RWPE2 (cell line): ENCODE measurements around the gene RIF1.

Experiments
- ATAC-seq: fragments of 200-7000 bp; cut with Tn5 transposase; 3 replicates; pipeline ENCODE4 v1.9.1; 2021; ENCODE audit warnings: low read depth
- DNase-seq: peaks from one replicate; pipeline ENCODE4 v3.0.0-alpha.2; 2020; ENCODE audit warnings: low spot score
- H3K27ac ChIP-seq: fragments of 450-650 bp; 2 replicates; pipeline ENCODE4 v1.5.1; 2017; ENCODE audit warnings: mild to moderate bottlenecking; ENCODE audit not compliant: poor library complexity, severe bottlenecking
- H3K27me3 ChIP-seq: fragments of 250-450 bp; sonication (Bioruptor Pico); 2 replicates; pipeline ENCODE4 v1.5.1; 2021; ENCODE audit warnings: mild to moderate bottlenecking, moderate library complexity; ENCODE audit not compliant: insufficient read depth, poor library complexity, severe bottlenecking
- H3K36me3 ChIP-seq: fragments of 250-450 bp; sonication (Bioruptor Pico); 2 replicates; pipeline ENCODE4 v1.5.1; 2020; ENCODE audit warnings: low read depth, mild to moderate bottlenecking, moderate library complexity
- H3K4me1 ChIP-seq: fragments of 250-450 bp; sonication (Bioruptor Pico); 2 replicates; pipeline ENCODE4 v1.5.1; 2021; ENCODE audit warnings: mild to moderate bottlenecking, moderate library complexity; ENCODE audit not compliant: insufficient read depth, poor library complexity, severe bottlenecking
- H3K4me3 ChIP-seq: fragments of 250-450 bp; sonication (Bioruptor Pico); 2 replicates; pipeline ENCODE4 v1.5.1; 2021; ENCODE audit warnings: mild to moderate bottlenecking, moderate library complexity; ENCODE audit not compliant: severe bottlenecking
- H3K9me3 ChIP-seq: fragments of 250-450 bp; sonication (Bioruptor Pico); 2 replicates; pipeline ENCODE4 v1.5.1; 2021; ENCODE audit warnings: mild to moderate bottlenecking, moderate library complexity; ENCODE audit not compliant: severe bottlenecking
- CTCF ChIP-seq: fragments of 450-650 bp; IDR thresholded peaks from one replicate; pipeline ENCODE4 v1.5.1; 2017; ENCODE audit warnings: mild to moderate bottlenecking, moderate library complexity; ENCODE audit not compliant: poor library complexity, severe bottlenecking

Gene RIF1

GRCh38 chr2:151470556-151470955 is 60.9 kb downstream of the RIF1 start:
- no peak for TF ChIP-seq CTCF
- ATAC-seq (no peak), DNase-seq (no peak)
- H3K4me1 ChIP-seq, result no peaks in the 10 kb centered on the region
- H3K4me3 ChIP-seq, result no peak overlapping the region
- peaks cover 100% of the 10 kb centered on the region for H3K36me3 ChIP-seq
- H3K27me3 ChIP-seq, result no peaks in the 10 kb centered on the region
- no peak overlapping the region for H3K27ac ChIP-seq
- H3K9me3 ChIP-seq, result no peaks in the 10 kb centered on the region

DNA sequence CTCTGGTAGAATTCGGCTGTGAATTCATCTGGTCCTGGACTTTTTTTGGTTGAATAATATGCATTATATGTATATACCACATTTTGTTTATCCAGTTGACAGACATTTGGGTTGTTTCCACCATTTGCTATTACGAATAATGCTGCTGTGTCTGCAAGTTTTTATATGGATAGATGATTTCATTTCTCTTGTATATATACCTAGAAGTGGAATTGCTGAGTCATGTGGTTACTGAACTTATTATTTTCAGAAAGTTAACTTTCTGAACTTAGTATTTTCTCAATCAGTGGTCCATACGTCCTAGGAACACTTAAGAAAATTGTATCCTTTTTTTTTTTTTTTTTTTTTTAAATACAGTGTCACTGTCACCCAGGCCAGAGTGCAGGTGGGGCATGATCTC is 63.3 kb downstream of the RIF1 start:
- Histone ChIP-seq H3K9me3 (no peaks in the 10 kb centered on the region), H3K27me3 (no peaks in the 10 kb centered on the region), H3K27ac (no peak overlapping the region), H3K4me1 (no peaks in the 10 kb centered on the region), H3K36me3 (peaks cover 93% of the 10 kb centered on the region), H3K4me3 (no peak overlapping the region)
- TF ChIP-seq CTCF, result no peak
- ATAC-seq, result no peak
- no peak for DNase-seq

GRCh38 chr2:151475071-151475470 is 65.4 kb downstream of the RIF1 start:
- no peaks in the 10 kb centered on the region for H3K27me3 ChIP-seq
- H3K9me3 ChIP-seq, result no peaks in the 10 kb centered on the region
- no peak for TF ChIP-seq CTCF
- no peaks in the 10 kb centered on the region for H3K4me1 ChIP-seq
- no peak overlapping the region for H3K27ac ChIP-seq
- ATAC-seq (no peak), DNase-seq (no peak)
- H3K36me3 ChIP-seq, result peaks cover 90% of the 10 kb centered on the region
- no peak overlapping the region for H3K4me3 ChIP-seq

DNA sequence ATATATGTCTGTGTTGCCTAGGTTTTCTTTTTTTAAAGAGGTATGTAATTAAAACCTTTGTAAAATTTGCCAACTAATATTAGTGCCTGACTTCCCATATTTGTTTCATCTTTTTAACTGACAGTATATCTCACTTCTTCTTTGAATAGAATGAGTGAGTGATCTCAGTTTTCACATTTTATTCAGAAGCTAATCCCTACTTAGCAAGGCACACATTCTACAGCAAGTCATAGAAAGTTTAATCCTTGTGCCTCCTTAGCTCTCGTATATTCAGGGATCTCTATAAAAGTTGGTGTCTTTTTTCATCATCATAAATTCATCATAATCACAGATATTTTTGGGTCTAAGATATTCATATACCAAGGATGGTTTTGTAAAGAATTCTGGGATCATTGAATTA is 66.6 kb downstream of the RIF1 start:
- Histone ChIP-seq H3K27me3 (no peaks in the 10 kb centered on the region), H3K9me3 (no peaks in the 10 kb centered on the region), H3K4me3 (no peak overlapping the region), H3K27ac (no peak overlapping the region), H3K36me3 (peaks cover 88% of the 10 kb centered on the region), H3K4me1 (no peaks in the 10 kb centered on the region)
- ATAC-seq (no peak), DNase-seq (no peak)
- TF ChIP-seq CTCF, result no peak

DNA sequence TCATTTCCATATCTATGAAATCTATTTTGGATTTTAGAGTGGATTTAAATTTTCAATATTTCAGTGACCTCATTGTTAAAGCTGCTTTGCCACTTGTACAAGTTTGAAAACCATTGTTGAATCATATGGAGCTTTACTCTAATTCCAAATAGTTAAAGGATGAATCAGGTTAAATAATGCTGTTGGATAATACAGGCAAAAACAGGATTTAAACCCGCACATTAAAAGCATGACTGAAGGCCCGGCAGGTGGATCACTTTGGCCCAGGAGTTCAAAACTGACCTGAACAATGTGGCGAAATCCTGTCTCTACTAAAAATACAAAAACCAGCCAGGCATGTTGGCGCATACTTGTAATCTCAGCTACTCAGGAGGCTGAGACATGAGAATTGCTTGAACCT is 68.3 kb downstream of the RIF1 start:
- ATAC-seq, result 0 out of 3 replicates have a peak, but pooled peaks have one; percentile 29

More for the DNA sequence above, 68.3 kb downstream of the RIF1 start:
- H3K4me1 ChIP-seq, result no peaks in the 10 kb centered on the region
- H3K9me3 ChIP-seq, result no peaks in the 10 kb centered on the region
- no peak overlapping the region for H3K27ac ChIP-seq
- DNase-seq, result no peak
- no peaks in the 10 kb centered on the region for H3K27me3 ChIP-seq
- peaks cover 83% of the 10 kb centered on the region for H3K36me3 ChIP-seq
- no peak overlapping the region for H3K4me3 ChIP-seq
- TF ChIP-seq CTCF, result no peak
